GM12864 (cell line): ENCODE results near the gene MYH7.

Experiments used
- DNase-seq: peaks from one replicate; pipeline ENCODE4 v3.0.0-alpha.2; 2011; ENCODE audit warnings: low read depth
- H3K4me3 ChIP-seq: 2 replicates; pipeline ENCODE4 v1.5.1; 2011; ENCODE audit warnings: mild to moderate bottlenecking, low read depth, low read length, control low read depth
- TF ChIP-seq, protein P1 (sequence below): IDR thresholded peaks from 2 replicates; pipeline ENCODE4 v1.5.1; 2011; ENCODE audit warnings: low read depth, mild to moderate bottlenecking, moderate library complexity, low read length, control low read depth, inconsistent platforms; ENCODE audit errors: missing control alignments

Gene MYH7

DNA sequence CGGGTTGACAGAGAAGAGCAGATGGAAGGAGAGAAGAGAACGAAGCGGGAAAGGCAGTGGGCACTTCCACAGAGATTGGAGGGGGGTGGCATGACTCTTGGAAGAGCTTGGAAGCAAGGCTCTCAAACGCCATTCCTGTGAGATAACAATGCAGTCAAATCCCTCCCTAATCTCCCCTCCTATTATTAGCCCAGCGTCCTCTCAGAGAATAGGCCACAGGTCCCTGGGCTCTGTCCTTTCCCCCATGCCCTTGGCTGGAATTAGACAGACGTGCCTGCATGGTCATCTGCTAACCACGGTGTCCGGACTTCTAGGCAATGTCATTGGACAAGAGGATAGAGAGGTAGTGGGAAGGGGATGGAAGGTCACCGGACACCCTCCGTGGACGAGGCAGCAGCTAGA, 8.0 kb upstream of the MYH7 start:
- TF ChIP-seq, protein P1, sequence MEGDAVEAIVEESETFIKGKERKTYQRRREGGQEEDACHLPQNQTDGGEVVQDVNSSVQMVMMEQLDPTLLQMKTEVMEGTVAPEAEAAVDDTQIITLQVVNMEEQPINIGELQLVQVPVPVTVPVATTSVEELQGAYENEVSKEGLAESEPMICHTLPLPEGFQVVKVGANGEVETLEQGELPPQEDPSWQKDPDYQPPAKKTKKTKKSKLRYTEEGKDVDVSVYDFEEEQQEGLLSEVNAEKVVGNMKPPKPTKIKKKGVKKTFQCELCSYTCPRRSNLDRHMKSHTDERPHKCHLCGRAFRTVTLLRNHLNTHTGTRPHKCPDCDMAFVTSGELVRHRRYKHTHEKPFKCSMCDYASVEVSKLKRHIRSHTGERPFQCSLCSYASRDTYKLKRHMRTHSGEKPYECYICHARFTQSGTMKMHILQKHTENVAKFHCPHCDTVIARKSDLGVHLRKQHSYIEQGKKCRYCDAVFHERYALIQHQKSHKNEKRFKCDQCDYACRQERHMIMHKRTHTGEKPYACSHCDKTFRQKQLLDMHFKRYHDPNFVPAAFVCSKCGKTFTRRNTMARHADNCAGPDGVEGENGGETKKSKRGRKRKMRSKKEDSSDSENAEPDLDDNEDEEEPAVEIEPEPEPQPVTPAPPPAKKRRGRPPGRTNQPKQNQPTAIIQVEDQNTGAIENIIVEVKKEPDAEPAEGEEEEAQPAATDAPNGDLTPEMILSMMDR, result no peak
- no peak overlapping the region for H3K4me3 ChIP-seq
- DNase-seq, result no peak

DNA sequence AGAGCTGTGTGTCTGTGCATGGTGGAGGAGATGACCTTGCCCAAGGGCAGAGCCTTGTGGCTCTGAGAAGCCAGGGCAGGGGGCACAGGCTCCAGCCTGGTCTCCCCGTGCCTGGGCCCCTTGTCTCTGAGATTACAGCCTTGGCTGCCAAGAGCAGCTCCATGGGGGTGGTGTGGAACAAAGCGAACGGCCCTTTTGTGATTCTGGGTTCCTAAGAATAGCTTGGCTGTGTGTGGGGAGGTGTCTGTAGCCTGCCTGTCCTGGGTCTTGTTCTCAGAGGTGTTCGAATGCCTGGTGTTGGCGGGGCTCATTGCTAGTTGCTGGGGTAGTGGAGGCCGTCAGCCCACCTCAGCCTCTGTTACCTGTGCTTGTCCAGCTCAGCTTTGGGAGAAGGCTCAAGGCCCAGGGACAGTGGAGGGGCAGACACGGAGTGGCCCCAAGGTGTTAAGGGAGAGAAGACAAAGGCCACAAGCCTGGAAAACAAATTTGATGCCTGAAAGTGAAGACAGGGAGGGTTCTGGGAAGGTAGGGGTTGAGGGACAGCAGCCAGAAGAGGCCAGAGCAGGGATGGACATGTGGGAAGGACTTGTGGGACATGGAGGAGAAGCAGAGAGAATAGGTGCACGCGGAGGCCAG, 7.4 kb upstream of the MYH7 start:
- H3K4me3 ChIP-seq, result no peak overlapping the region
- TF ChIP-seq, protein P1, result no peak
- DNase-seq, result no peak

DNA sequence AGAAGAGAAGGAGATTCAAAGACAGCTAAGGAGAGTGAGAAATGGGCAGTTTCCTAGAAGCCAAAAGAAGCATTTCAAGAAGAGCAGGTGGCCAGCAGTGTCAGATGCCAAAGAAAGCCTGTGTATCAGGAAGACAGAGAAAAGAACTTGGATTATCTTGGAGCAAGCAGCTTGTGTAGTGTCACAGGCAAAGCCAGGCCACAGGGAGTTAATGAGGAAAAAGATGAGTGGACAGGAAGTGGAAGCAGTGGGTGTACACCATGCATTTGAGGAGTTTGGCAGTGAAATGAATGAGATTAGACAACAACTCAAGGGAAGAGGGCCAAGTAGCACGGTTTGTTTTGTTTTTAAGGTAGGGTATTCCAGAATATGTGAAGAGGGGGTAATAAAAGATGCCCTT, 5.6 kb upstream of the MYH7 start:
- no peak overlapping the region for H3K4me3 ChIP-seq
- no peak for DNase-seq
- TF ChIP-seq, protein P1, result no peak

DNA sequence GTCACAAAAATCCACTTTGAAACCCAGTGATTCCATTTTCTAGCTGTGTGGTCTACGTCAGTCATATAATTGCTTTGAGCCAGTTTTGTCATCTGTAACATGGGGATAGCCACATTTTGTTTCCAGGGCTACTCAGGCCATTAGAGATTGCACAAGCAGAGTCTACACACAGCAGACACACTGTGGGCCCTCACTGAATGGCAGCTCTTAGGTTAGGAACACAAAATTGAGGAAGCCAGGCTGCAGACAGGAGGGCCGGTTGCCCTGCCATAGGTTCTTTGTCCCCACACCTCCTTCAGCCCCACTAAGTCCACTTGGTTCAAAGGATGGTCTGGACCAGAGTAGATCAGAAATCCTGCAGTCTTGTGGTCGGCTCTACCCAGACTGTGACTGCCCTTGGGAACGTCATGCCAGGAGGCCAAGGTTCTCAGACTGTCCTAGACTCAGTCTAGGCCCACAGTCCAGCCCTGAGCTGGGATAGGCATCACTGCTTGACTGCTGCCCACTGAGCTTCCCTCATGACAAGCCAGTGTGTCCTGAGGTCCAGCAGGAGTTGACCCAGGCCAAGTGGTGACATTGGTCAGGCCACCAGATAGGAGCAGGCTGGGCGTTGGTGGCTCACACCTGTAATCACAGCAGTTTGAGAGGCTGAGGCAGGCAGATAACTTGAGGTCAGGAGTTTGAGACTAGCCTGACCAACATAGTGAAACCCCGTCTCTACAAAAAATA, 3.8 kb upstream of the MYH7 start:
- H3K4me3 ChIP-seq, result no peak overlapping the region
- TF ChIP-seq, protein P1, result no peak
- no peak for DNase-seq

DNA sequence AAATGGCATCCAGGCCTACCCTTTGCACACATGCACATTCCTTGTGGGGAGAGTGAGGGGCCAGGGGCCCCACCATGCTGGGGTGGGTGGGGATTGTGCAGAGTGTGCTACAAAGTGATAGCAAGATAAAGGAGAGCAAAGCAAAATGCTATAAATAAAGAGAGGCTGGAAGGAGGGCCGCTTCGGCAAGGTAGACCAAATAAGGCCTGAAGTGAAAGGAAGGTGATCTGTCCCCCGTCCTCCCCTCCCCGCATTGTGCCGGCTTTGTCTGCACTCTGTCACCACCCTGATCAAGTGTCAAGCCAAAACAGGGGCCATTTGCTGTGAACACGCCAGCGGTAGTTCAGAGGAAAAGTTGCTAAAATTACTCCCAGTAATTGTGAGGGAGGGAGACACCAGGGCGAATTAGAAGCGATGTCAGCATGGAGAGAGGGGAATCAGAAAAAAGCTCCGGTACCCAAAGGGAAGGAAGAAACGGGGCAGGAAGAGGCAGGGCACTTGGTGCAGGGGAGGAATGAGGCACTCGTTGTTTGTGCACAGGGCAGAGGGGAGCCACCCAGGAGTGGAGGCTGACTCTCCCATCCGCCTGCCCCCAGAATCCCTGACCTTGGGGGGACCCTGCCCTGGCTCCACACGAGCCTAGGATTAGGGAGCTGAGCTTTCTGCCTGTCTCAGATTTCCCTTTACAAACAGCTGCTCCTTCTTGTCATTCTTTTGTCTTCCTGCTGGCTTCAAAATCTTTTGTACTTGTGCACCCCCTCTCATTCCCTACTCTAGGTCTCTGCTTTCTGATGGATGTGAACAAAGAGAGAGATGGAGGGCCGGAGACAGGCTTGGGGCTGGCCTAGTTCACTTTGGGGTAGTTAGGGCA, 2.9 kb upstream of the MYH7 start:
- no peak overlapping the region for H3K4me3 ChIP-seq
- DNase-seq, result no peak
- TF ChIP-seq, protein P1, result no peak

DNA sequence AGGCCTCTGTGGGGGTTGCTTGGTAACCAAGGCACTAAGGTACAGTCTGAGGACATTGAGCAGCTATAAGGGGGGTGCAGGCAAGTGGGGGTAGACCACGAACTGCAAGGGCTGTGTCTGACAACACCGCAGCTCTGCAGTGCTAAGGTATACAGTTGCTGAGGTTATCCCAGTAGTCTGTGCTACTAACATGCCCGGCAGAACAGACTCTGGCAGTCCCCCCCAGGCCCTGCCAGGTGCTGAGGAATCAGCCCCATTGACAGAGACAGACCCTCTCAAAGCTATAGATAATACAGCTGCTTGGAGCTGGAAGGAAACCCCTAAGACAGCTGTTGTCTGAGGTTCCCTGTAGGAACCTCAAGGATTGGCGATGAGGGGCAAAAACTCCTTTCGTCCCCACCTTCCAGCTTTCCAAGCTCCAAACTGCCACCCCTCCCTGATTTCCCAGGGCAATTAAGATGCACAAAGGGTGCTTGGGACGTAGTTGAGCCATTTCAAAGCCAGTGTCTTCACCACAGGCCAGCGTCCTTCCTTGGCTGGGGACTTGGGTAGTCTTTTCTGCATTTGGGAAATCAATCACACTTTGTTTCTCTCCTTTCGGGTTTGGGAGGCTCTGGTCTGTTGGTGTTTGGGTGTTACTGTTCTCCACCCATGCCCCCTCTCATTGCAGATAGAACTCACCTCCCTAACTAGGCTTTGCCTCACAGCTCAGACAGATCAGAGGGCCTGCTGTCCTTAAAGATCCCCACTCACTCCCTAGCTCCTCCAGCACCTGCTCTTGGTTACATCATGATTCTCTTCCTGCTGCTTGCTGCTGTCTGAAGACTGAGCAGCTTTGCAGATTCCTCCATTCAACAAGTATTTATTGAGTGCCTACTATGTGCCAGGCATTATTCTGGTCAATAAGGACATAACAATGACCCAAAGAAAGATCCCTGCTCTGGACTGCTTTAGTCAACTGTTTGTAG, 2.0 kb upstream of the MYH7 start:
- no peak overlapping the region for H3K4me3 ChIP-seq
- DNase-seq, result no peak
- TF ChIP-seq, protein P1, result no peak
